ENCODE measurements around the gene GGA1.

GGA1 gene

DNA sequence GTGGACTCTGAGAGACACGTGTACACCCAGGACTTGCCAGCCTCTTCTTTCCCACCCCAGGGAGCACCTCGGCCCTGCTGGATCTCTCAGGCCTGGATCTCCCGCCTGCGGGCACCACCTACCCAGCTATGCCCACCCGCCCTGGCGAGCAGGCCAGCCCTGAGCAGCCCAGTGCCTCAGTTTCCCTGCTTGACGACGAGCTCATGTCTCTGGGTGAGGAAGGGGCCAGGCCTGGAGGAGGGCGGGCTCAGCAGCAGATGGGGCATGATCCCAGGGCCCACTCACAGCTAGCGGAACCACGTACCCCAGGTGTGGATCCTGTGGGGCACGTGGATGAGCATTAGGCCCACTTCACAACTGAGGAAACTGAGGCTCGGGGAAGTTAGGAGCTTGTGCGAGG, 17.1 kb downstream of the GGA1 start:
- in situ Hi-C loops (cut with HindIII; ENCODE audit: low pct_ligation_motif_present, low sequenced_read_pairs) = no loop called here
- no peak overlapping the region for H3K27ac ChIP-seq
- DNase-seq = no peak
- H3K36me3 ChIP-seq (replicated peaks) = peaks cover 8% of the 10 kb centered on the region
- no peak overlapping the region for H3K4me3 ChIP-seq (ENCODE audit: low read depth, low read length)
- TF ChIP-seq, protein P1, sequence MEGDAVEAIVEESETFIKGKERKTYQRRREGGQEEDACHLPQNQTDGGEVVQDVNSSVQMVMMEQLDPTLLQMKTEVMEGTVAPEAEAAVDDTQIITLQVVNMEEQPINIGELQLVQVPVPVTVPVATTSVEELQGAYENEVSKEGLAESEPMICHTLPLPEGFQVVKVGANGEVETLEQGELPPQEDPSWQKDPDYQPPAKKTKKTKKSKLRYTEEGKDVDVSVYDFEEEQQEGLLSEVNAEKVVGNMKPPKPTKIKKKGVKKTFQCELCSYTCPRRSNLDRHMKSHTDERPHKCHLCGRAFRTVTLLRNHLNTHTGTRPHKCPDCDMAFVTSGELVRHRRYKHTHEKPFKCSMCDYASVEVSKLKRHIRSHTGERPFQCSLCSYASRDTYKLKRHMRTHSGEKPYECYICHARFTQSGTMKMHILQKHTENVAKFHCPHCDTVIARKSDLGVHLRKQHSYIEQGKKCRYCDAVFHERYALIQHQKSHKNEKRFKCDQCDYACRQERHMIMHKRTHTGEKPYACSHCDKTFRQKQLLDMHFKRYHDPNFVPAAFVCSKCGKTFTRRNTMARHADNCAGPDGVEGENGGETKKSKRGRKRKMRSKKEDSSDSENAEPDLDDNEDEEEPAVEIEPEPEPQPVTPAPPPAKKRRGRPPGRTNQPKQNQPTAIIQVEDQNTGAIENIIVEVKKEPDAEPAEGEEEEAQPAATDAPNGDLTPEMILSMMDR (IDR thresholded peaks at IDR 0.05; ENCODE audit: low read depth, low read length, missing control alignments) = no peak
- H3K27me3 ChIP-seq (replicated peaks) = no peaks in the 10 kb centered on the region

DNA sequence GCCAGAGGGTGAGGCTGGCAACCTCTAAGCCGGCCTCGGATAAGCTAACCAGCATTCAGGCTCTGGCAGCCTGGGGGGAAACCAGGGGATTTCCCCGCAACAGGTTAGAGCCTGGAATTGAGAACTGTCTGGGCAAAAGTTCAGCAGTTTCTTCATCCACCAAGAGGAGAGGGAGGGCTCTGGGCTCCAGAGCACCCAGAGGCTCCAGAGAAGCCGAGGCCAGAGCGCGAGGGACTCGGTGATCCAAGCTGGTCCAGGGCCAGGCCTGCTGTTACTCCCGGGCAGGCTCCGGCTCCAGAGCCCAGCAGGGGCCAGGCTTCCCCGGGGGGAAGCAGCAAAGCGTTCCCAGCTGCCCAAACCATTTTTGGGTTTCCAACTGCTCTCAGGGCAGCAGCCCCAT, 17.5 kb downstream of the GGA1 start:
- in situ Hi-C loops (cut with HindIII; ENCODE audit: low pct_ligation_motif_present, low sequenced_read_pairs) = no loop called here

DNA sequence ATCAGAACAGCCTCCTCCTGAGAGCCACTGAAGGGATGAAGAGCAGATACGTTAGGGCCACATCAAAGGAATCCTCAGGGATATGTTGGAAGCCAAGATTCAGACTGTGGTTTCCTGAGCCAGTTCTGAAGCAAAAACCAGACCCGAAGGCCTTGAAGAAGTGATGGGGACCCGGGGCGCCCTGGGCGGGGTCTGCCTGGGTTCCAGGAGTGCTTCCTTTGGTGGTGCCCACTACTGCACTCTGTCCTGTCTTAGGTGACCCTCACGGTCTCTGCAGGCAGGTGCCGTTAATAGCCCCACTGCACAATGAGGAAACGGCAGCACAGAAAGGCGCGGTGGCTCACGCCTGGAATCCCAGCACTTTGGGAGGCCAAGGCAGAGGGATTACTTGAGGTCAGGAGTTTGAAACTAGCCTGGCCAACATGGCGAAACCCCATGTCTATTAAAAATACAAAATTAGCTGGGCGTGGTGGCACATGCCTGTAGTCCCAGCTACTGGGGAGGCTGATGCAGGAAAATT, 18.0 kb downstream of the GGA1 start:
- no peak overlapping the region for H3K27ac ChIP-seq
- no peaks in the 10 kb centered on the region for H3K27me3 ChIP-seq (replicated peaks)
- no peak for DNase-seq
- H3K36me3 ChIP-seq (replicated peaks) = peaks cover 3% of the 10 kb centered on the region
- no peak overlapping the region for H3K4me3 ChIP-seq (ENCODE audit: low read depth, low read length)
- in situ Hi-C loops (cut with HindIII; ENCODE audit: low pct_ligation_motif_present, low sequenced_read_pairs) = no loop called here
- TF ChIP-seq, protein P1 (IDR thresholded peaks at IDR 0.05; ENCODE audit: low read depth, low read length, missing control alignments) = no peak

More for the DNA sequence above, 17.5 kb downstream of the GGA1 start:
- Histone ChIP-seq H3K27me3 (replicated peaks) (no peaks in the 10 kb centered on the region), H3K36me3 (replicated peaks) (peaks cover 7% of the 10 kb centered on the region), H3K4me3 (ENCODE audit: low read depth, low read length) (no peak overlapping the region), H3K27ac (no peak overlapping the region)
- no peak for DNase-seq
- TF ChIP-seq, protein P1 (IDR thresholded peaks at IDR 0.05; ENCODE audit: low read depth, low read length, missing control alignments) = no peak

DNA sequence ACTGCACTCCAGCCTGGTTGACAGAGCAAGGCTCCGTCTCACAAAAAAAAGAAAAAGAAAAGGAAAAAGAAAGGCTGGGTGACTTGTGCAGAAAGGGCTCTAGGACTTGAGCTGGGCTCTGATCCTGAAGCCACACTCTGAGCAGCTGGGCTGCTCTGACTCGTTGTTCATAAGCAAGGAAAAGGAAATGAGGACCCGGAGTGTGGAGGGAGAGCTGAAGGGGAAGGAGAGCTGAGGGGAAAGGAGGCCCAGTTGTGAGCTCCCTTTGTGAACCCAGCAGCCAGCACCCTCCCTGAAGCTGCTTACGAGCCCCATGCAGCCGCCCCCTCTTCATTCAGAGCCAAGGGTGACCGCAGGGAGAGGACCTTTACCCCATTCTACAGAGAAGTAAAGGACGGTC, 18.5 kb downstream of the GGA1 start:
- Histone ChIP-seq H3K27ac (no peak overlapping the region), H3K36me3 (replicated peaks) (peaks cover 3% of the 10 kb centered on the region), H3K27me3 (replicated peaks) (no peaks in the 10 kb centered on the region), H3K4me3 (ENCODE audit: low read depth, low read length) (no peak overlapping the region)
- TF ChIP-seq, protein P1 (IDR thresholded peaks at IDR 0.05; ENCODE audit: low read depth, low read length, missing control alignments) = no peak
- in situ Hi-C loops (cut with HindIII; ENCODE audit: low pct_ligation_motif_present, low sequenced_read_pairs) = no loop called here
- no peak for DNase-seq

DNA sequence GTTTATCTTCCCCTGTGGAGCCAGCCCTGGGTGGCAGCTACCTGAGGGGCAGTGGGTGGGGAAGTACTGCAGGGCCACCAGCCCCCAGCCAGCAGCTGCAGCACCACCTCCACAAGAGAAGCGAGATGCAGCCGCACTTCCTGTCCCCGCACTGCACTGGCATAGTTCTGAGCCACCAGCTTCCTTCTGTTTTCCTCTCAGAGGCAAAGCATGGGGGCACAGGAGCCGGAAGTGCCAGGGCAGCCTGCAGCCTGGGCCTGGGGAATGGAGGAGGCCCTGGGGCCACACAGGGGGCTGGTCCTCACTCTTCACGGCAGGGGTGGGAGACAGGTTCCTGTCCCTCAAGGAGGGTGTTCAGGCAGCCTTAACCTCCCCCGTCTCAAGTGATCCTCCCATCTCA, 18.9 kb downstream of the GGA1 start:
- H3K36me3 ChIP-seq (replicated peaks) = peaks cover 3% of the 10 kb centered on the region
- TF ChIP-seq, protein P1 (IDR thresholded peaks at IDR 0.05; ENCODE audit: low read depth, low read length, missing control alignments) = no peak
- in situ Hi-C loops (cut with HindIII; ENCODE audit: low pct_ligation_motif_present, low sequenced_read_pairs) = no loop called here
- H3K27ac ChIP-seq = no peak overlapping the region
- no peak for DNase-seq
- H3K27me3 ChIP-seq (replicated peaks) = no peaks in the 10 kb centered on the region
- H3K4me3 ChIP-seq (ENCODE audit: low read depth, low read length) = no peak overlapping the region

DNA sequence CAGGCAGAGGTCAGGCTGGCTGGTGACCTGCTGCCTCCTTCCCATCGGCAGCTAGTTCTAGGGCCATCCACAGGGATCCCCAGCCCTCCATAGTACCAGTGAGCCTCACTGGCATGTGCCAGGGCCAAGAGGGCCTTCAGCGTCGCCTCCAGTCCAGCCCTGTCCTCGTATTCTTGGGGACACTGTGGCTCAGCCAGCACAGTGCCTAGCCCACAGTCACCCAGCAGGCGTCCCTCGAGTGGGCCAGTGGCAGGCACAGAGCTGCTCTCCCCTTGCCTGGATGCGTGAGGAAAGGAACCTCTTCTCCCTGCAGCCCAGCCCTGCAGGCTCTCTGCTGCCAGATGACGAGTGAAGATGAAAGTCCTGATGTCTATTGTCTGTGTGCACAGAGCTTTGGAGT, 20.2 kb downstream of the GGA1 start:
- TF ChIP-seq, protein P1 (IDR thresholded peaks at IDR 0.05; ENCODE audit: low read depth, low read length, missing control alignments) = no peak
- H3K27ac ChIP-seq = no peak overlapping the region
- in situ Hi-C loops (cut with HindIII; ENCODE audit: low pct_ligation_motif_present, low sequenced_read_pairs) = no loop called here
- DNase-seq = no peak
- no peaks in the 10 kb centered on the region for H3K27me3 ChIP-seq (replicated peaks)
- H3K4me3 ChIP-seq (ENCODE audit: low read depth, low read length) = no peak overlapping the region
- peaks cover 2% of the 10 kb centered on the region for H3K36me3 ChIP-seq (replicated peaks)
